Naive B cell (primary cell): ENCODE results near the gene LST1. TPM values are rescaled to one million over a fixed set of nuclear protein-coding genes. Genes with fewer than 3 reads are reported as not detected.

ENCODE experiments used
- ATAC-seq, 2 donors: fragments of 150-1000 bp; cut with Tn5 transposase; 2 replicates each; pipeline ENCODE4 v1.10.0; 2021; ENCODE audit warnings: low read depth in 2 of 2, mild to moderate bottlenecking in 2 of 2, moderate library complexity in 2 of 2
- DNase-seq: peaks from one replicate; pipeline ENCODE4 v3.0.0; 2022
- H3K27ac Mint-ChIP-seq, 6 donors: one replicate each; pipeline ENCODE4 v1.8.0; 2020 to 2022; ENCODE audit warnings: mild to moderate bottlenecking in 6 of 6, mixed read lengths in 6 of 6, moderate library complexity in 5 of 6, inconsistent platforms in 2 of 6
- H3K27me3 Mint-ChIP-seq, 3 donors: one replicate each; pipeline ENCODE4 v1.8.0; 2021 to 2022; ENCODE audit warnings: mixed read lengths in 3 of 3, mild to moderate bottlenecking in 1 of 3
- H3K36me3 Mint-ChIP-seq, 2 donors: one replicate each; pipeline ENCODE4 v1.8.0; 2020 to 2022; ENCODE audit warnings: mixed read lengths in 2 of 2, inconsistent platforms in 1 of 2, mild to moderate bottlenecking in 1 of 2
- H3K4me1 Mint-ChIP-seq, 3 donors: one replicate each; pipeline ENCODE4 v1.8.0; 2020 to 2022; ENCODE audit warnings: mixed read lengths in 3 of 3, inconsistent platforms in 1 of 3, mild to moderate bottlenecking in 1 of 3, moderate library complexity in 1 of 3
- H3K4me3 Mint-ChIP-seq, 8 donors: one replicate each; pipeline ENCODE4 v1.8.0; 2020 to 2022; ENCODE audit warnings: mild to moderate bottlenecking in 8 of 8, mixed read lengths in 8 of 8, moderate library complexity in 8 of 8, inconsistent platforms in 2 of 8
- H3K9me3 Mint-ChIP-seq, 7 donors: one replicate each; pipeline ENCODE4 v1.8.0; 2020 to 2022; ENCODE audit warnings: mixed read lengths in 7 of 7, mild to moderate bottlenecking in 5 of 7, inconsistent platforms in 2 of 7, moderate library complexity in 1 of 7
- polyA plus RNA-seq, 6 donors: library from polyadenylated mRNA; unstranded; fragments of 300-500 nt; fragmentation: Illumina TruSeq; gene quantifications; one replicate each; pipeline ENCODE4 v1.2.3, GENCODE V29; 2021; ENCODE audit warnings: low read depth in 6 of 6

Gene LST1
- polyA plus RNA-seq, 6 donors from 2014 or later: 28.2 to 78.2 (median 35.2) TPM

- DNase-seq (no peak), ATAC-seq (no peak)
- Mint-ChIP-seq H3K4me1 (peaks cover 19 to 34% (median 24%) of the 10 kb centered on the region in 3 donors), H3K27ac (peak overlapping the region; percentile 78 to 99 (median 93)), H3K27me3 (no peaks in the 10 kb centered on the region), H3K9me3 (peaks cover 0 to 1% (median 0%) of the 10 kb centered on the region in 7 donors), H3K4me3 (peak overlapping the region; percentile 74 to 98 (median 90)), H3K36me3 (peaks cover 10 to 14% of the 10 kb centered on the region in 2 donors)
Measured at GRCh38 chr6:31621991-31622390, 35.9 kb downstream of the LST1 start.

GRCh38 chr6:31622684-31623091 is 36.6 kb downstream of the LST1 start:
- Mint-ChIP-seq H3K27ac (peak overlapping the region in 4 of 6 donors; percentile 31 to 98 (median 84)), H3K4me3 (peak overlapping the region in 2 of 8 donors; percentile 89 to 90), H3K9me3 (peaks cover 0 to 1% (median 0%) of the 10 kb centered on the region in 7 donors), H3K27me3 (no peaks in the 10 kb centered on the region), H3K4me1 (peaks cover 24 to 31% (median 30%) of the 10 kb centered on the region in 3 donors), H3K36me3 (peaks cover 16 to 21% of the 10 kb centered on the region in 2 donors)
- ATAC-seq (no peak), DNase-seq (no peak)

- Mint-ChIP-seq H3K4me1 (peaks cover 26 to 35% (median 31%) of the 10 kb centered on the region in 3 donors), H3K9me3 (peaks cover 0 to 1% (median 0%) of the 10 kb centered on the region in 7 donors), H3K36me3 (peaks cover 22 to 28% of the 10 kb centered on the region in 2 donors), H3K27me3 (no peaks in the 10 kb centered on the region), H3K27ac (peak overlapping the region in 2 of 6 donors; percentile 30 to 67), H3K4me3 (peak overlapping the region in 1 of 8 donors; percentile 10)
- no peak for ATAC-seq
- DNase-seq: no peak
Measured at GRCh38 chr6:31624070-31624469, 38.0 kb downstream of the LST1 start.

- no peaks in the 10 kb centered on the region for H3K27me3 Mint-ChIP-seq
- peaks cover 12 to 23% (median 16%) of the 10 kb centered on the region in 3 donors for H3K4me1 Mint-ChIP-seq
- peak overlapping the region in 2 of 6 donors; percentile 44 to 64 for H3K27ac Mint-ChIP-seq
- no peak overlapping the region for H3K4me3 Mint-ChIP-seq
- no peaks in the 10 kb centered on the region for H3K9me3 Mint-ChIP-seq
- peaks cover 26 to 48% of the 10 kb centered on the region in 2 donors for H3K36me3 Mint-ChIP-seq
- no peak for DNase-seq
- no peak for ATAC-seq
Measured at GRCh38 chr6:31626952-31627351, 40.9 kb downstream of the LST1 start.

GRCh38 chr6:31627690-31628287 is 41.7 kb downstream of the LST1 start:
- Mint-ChIP-seq H3K4me1 (peaks cover 3 to 17% (median 8%) of the 10 kb centered on the region in 3 donors), H3K9me3 (no peaks in the 10 kb centered on the region), H3K4me3 (peak overlapping the region in 1 of 8 donors; percentile 21), H3K36me3 (peaks cover 26 to 48% of the 10 kb centered on the region in 2 donors), H3K27me3 (no peaks in the 10 kb centered on the region), H3K27ac (peak overlapping the region in 3 of 6 donors; percentile 7 to 78 (median 64))
- DNase-seq (no peak), ATAC-seq (no peak)

GRCh38 chr6:31629014-31629413 is 42.9 kb downstream of the LST1 start:
- peaks cover 2 to 17% (median 9%) of the 10 kb centered on the region in 3 donors for H3K4me1 Mint-ChIP-seq
- no peaks in the 10 kb centered on the region for H3K27me3 Mint-ChIP-seq
- no peak for ATAC-seq

GRCh38 chr6:31630177-31630934 is 44.3 kb downstream of the LST1 start:
- no peak overlapping the region for H3K4me3 Mint-ChIP-seq
- H3K27me3 Mint-ChIP-seq: no peaks in the 10 kb centered on the region
- H3K27ac Mint-ChIP-seq: peak overlapping the region in 5 of 6 donors; percentile 4 to 85 (median 39)
- no peaks in the 10 kb centered on the region for H3K9me3 Mint-ChIP-seq
- H3K36me3 Mint-ChIP-seq: peaks cover 30 to 56% of the 10 kb centered on the region in 2 donors
- no peak for DNase-seq
- peaks cover under 1 to 17% (median 12%) of the 10 kb centered on the region in 3 donors for H3K4me1 Mint-ChIP-seq
- ATAC-seq: no peak

More at GRCh38 chr6:31629014-31629413, 42.9 kb downstream of the LST1 start:
- Mint-ChIP-seq H3K36me3 (peaks cover 26 to 53% of the 10 kb centered on the region in 2 donors), H3K27ac (peak overlapping the region in 2 of 6 donors; percentile 61 to 76), H3K9me3 (no peaks in the 10 kb centered on the region), H3K4me3 (no peak overlapping the region)
- no peak for DNase-seq

- Mint-ChIP-seq H3K4me1 (peaks cover 0 to 14% (median 12%) of the 10 kb centered on the region in 3 donors), H3K27me3 (no peaks in the 10 kb centered on the region), H3K36me3 (peaks cover 25 to 50% of the 10 kb centered on the region in 2 donors), H3K27ac (peak overlapping the region in 2 of 6 donors; percentile 32 to 39), H3K4me3 (no peak overlapping the region), H3K9me3 (no peaks in the 10 kb centered on the region)
- ATAC-seq (no peak), DNase-seq (no peak)
Measured at GRCh38 chr6:31631209-31631608, 45.1 kb downstream of the LST1 start.

GRCh38 chr6:31631681-31632278 is 45.7 kb downstream of the LST1 start:
- H3K9me3 Mint-ChIP-seq: no peaks in the 10 kb centered on the region
- no peak overlapping the region for H3K4me3 Mint-ChIP-seq
- ATAC-seq (no peak), DNase-seq (no peak)
- H3K27me3 Mint-ChIP-seq: no peaks in the 10 kb centered on the region
- H3K36me3 Mint-ChIP-seq: peaks cover 20 to 45% of the 10 kb centered on the region in 2 donors
- H3K4me1 Mint-ChIP-seq: peaks cover 0 to 12% (median 12%) of the 10 kb centered on the region in 3 donors
- peak overlapping the region in 2 of 6 donors; percentile 39 to 74 for H3K27ac Mint-ChIP-seq

- ATAC-seq: no peak
- Mint-ChIP-seq H3K36me3 (peaks cover 16 to 38% of the 10 kb centered on the region in 2 donors), H3K9me3 (no peaks in the 10 kb centered on the region)
Measured at GRCh38 chr6:31632279-31632946, 46.3 kb downstream of the LST1 start.

GRCh38 chr6:31633447-31633846 is 47.4 kb downstream of the LST1 start:
- H3K9me3 Mint-ChIP-seq: no peaks in the 10 kb centered on the region
- H3K27ac Mint-ChIP-seq: no peak overlapping the region
- no peak overlapping the region for H3K4me3 Mint-ChIP-seq

More at GRCh38 chr6:31632279-31632946, 46.3 kb downstream of the LST1 start:
- Mint-ChIP-seq H3K27ac (peak overlapping the region in 1 of 6 donors; percentile 39), H3K4me3 (peak overlapping the region in 1 of 8 donors; percentile 52), H3K4me1 (peaks cover 0 to 10% (median 7%) of the 10 kb centered on the region in 3 donors), H3K27me3 (no peaks in the 10 kb centered on the region)
- no peak for DNase-seq

GRCh38 chr6:31634131-31634530 is 48.1 kb downstream of the LST1 start:
- Mint-ChIP-seq H3K36me3 (peaks cover 8 to 27% of the 10 kb centered on the region in 2 donors), H3K27ac (peak overlapping the region in 2 of 6 donors; percentile 7 to 67)

More at GRCh38 chr6:31633447-31633846, 47.4 kb downstream of the LST1 start:
- no peaks in the 10 kb centered on the region for H3K27me3 Mint-ChIP-seq
- peaks cover 0 to 5% (median 0%) of the 10 kb centered on the region in 3 donors for H3K4me1 Mint-ChIP-seq
- DNase-seq (no peak), ATAC-seq (no peak)
- peaks cover 8 to 29% of the 10 kb centered on the region in 2 donors for H3K36me3 Mint-ChIP-seq

More at GRCh38 chr6:31634131-31634530, 48.1 kb downstream of the LST1 start:
- no peaks in the 10 kb centered on the region for H3K27me3 Mint-ChIP-seq
- ATAC-seq: no peak
- DNase-seq: no peak
- H3K4me1 Mint-ChIP-seq: peaks cover 0 to 5% (median 0%) of the 10 kb centered on the region in 3 donors
- no peaks in the 10 kb centered on the region for H3K9me3 Mint-ChIP-seq
- no peak overlapping the region for H3K4me3 Mint-ChIP-seq
